ENCODE results near the gene KCNH8.
"Not testable (repeated sequence)": the region's sequence is repeated elsewhere in the genome, so short reads cannot be mapped to it uniquely, and the experiment has no call there.

KCNH8 gene

GRCh38 chr3:19183584-19183983 lies 35.3 kb downstream of the KCNH8 start:
- no peak for DNase-seq

GRCh38 chr3:19190126-19190525 lies 41.8 kb downstream of the KCNH8 start:
- DNase-seq = no peak

- no peak for DNase-seq
These were observed 42.3 kb downstream of the KCNH8 start for GRCh38 chr3:19190602-19191001.

- no peak for DNase-seq
These were observed 50.8 kb downstream of the KCNH8 start for GRCh38 chr3:19199131-19199530.

- no peak for DNase-seq
These were observed 54.0 kb downstream of the KCNH8 start for GRCh38 chr3:19202303-19202702.

- no peak for DNase-seq
These were observed 54.4 kb downstream of the KCNH8 start for GRCh38 chr3:19202754-19203153.

- DNase-seq = no peak
These were observed 58.2 kb downstream of the KCNH8 start for GRCh38 chr3:19206540-19206939.

- no peak for DNase-seq
These were observed 65.4 kb downstream of the KCNH8 start for GRCh38 chr3:19213603-19214220.

GRCh38 chr3:19215427-19215826 lies 67.1 kb downstream of the KCNH8 start:
- no peak for DNase-seq

GRCh38 chr3:19216669-19217337 lies 68.5 kb downstream of the KCNH8 start:
- no peak for DNase-seq

GRCh38 chr3:19220311-19220710 lies 72.0 kb downstream of the KCNH8 start:
- no peak for DNase-seq

- DNase-seq = no peak
These were observed 72.8 kb downstream of the KCNH8 start for GRCh38 chr3:19221081-19221480.

GRCh38 chr3:19226479-19226878 lies 78.2 kb downstream of the KCNH8 start:
- no peak for DNase-seq

GRCh38 chr3:19228167-19228566 lies 79.9 kb downstream of the KCNH8 start:
- no peak for DNase-seq

- no peak for DNase-seq
These were observed 80.8 kb downstream of the KCNH8 start for GRCh38 chr3:19229086-19229485.

GRCh38 chr3:19229881-19230280 lies 81.6 kb downstream of the KCNH8 start:
- not testable (repeated sequence) for DNase-seq

- no peak for DNase-seq
These were observed 83.6 kb downstream of the KCNH8 start for GRCh38 chr3:19231792-19232461.

GRCh38 chr3:19232566-19232965 lies 84.3 kb downstream of the KCNH8 start:
- DNase-seq = no peak

GRCh38 chr3:19233882-19234784 lies 85.8 kb downstream of the KCNH8 start:
- not testable (repeated sequence) for DNase-seq

GRCh38 chr3:19248143-19248542 lies 99.8 kb downstream of the KCNH8 start:
- DNase-seq = no peak

GRCh38 chr3:19248767-19249166 lies 100.5 kb downstream of the KCNH8 start:
- DNase-seq = no peak

GRCh38 chr3:19250959-19251610 lies 102.8 kb downstream of the KCNH8 start:
- no peak for DNase-seq

GRCh38 chr3:19254189-19254588 lies 105.9 kb downstream of the KCNH8 start:
- DNase-seq = no peak
